ENCODE data around the gene PLXNA4. TPM values are rescaled to one million over a fixed set of nuclear protein-coding genes. Genes with fewer than 3 reads are reported as not detected.

Gene PLXNA4
- total RNA-seq, 1 donor from 2014 or later = 13.6 TPM

GRCh38 chr7:132377015-132377414, 199.3 kb downstream of the PLXNA4 start:
- no peak overlapping the region for H3K4me3 Mint-ChIP-seq
- no peak for TF ChIP-seq CTCF (conservative IDR thresholded peaks at IDR 0.05)

GRCh38 chr7:132376361-132377013, 199.8 kb downstream of the PLXNA4 start:
- no peak for TF ChIP-seq CTCF (conservative IDR thresholded peaks at IDR 0.05)
- Mint-ChIP-seq H3K27me3 (peaks cover 5% of the 10 kb centered on the region), H3K36me3 (no peaks in the 10 kb centered on the region)

More at GRCh38 chr7:132377015-132377414, 199.3 kb downstream of the PLXNA4 start:
- peaks cover 37% of the 10 kb centered on the region for H3K4me1 Mint-ChIP-seq (ENCODE audit: unreplicated experiment)
- H3K27ac Mint-ChIP-seq = peak overlapping the region; percentile 7
- peaks cover 5% of the 10 kb centered on the region for H3K27me3 Mint-ChIP-seq
- H3K9me3 Mint-ChIP-seq = no peaks in the 10 kb centered on the region
- no peak for DNase-seq (ENCODE audit: extremely low spot score, unreplicated experiment)
- H3K36me3 Mint-ChIP-seq = no peaks in the 10 kb centered on the region

GRCh38 chr7:132373879-132374278, 202.4 kb downstream of the PLXNA4 start:
- Mint-ChIP-seq H3K9me3 (no peaks in the 10 kb centered on the region), H3K27me3 (peaks cover 5% of the 10 kb centered on the region), H3K27ac (no peak overlapping the region), H3K36me3 (no peaks in the 10 kb centered on the region), H3K4me3 (no peak overlapping the region), H3K4me1 (ENCODE audit: unreplicated experiment) (peaks cover 16% of the 10 kb centered on the region)
- no peak for TF ChIP-seq CTCF (conservative IDR thresholded peaks at IDR 0.05)
- no peak for DNase-seq (ENCODE audit: extremely low spot score, unreplicated experiment)

More at GRCh38 chr7:132376361-132377013, 199.8 kb downstream of the PLXNA4 start:
- no peak overlapping the region for H3K4me3 Mint-ChIP-seq
- DNase-seq (ENCODE audit: extremely low spot score, unreplicated experiment) = no peak
- H3K9me3 Mint-ChIP-seq = no peaks in the 10 kb centered on the region
- peaks cover 32% of the 10 kb centered on the region for H3K4me1 Mint-ChIP-seq (ENCODE audit: unreplicated experiment)
- peak overlapping the region; percentile 7 for H3K27ac Mint-ChIP-seq

- Mint-ChIP-seq H3K4me3 (no peak overlapping the region), H3K27ac (no peak overlapping the region), H3K9me3 (no peaks in the 10 kb centered on the region), H3K36me3 (no peaks in the 10 kb centered on the region), H3K27me3 (peaks cover 6% of the 10 kb centered on the region), H3K4me1 (ENCODE audit: unreplicated experiment) (peaks cover 17% of the 10 kb centered on the region)
- DNase-seq (ENCODE audit: extremely low spot score, unreplicated experiment) = no peak
- no peak for TF ChIP-seq CTCF (conservative IDR thresholded peaks at IDR 0.05)
These were observed 203.2 kb downstream of the PLXNA4 start for GRCh38 chr7:132373041-132373440.

GRCh38 chr7:132371948-132372347, 204.3 kb downstream of the PLXNA4 start:
- no peak overlapping the region for H3K4me3 Mint-ChIP-seq
- peaks cover 8% of the 10 kb centered on the region for H3K27me3 Mint-ChIP-seq
- no peak for TF ChIP-seq CTCF (conservative IDR thresholded peaks at IDR 0.05)
- no peaks in the 10 kb centered on the region for H3K36me3 Mint-ChIP-seq
- peaks cover 15% of the 10 kb centered on the region for H3K4me1 Mint-ChIP-seq (ENCODE audit: unreplicated experiment)
- H3K27ac Mint-ChIP-seq = no peak overlapping the region
- no peak for DNase-seq (ENCODE audit: extremely low spot score, unreplicated experiment)
- H3K9me3 Mint-ChIP-seq = no peaks in the 10 kb centered on the region

Data from type B pancreatic cell (in vitro differentiated cells).